HepG2 (cell line): ENCODE measurements around the gene GLTPD2. TPM values are rescaled to one million over a fixed set of nuclear protein-coding genes. Genes with fewer than 3 reads are reported as not detected.

Experiments used
- ATAC-seq: fragments of 200-7000 bp; cut with Tn5 transposase; 3 replicates; pipeline ENCODE4 v1.9.1; 2020; ENCODE audit warnings: mild to moderate bottlenecking, moderate library complexity
- BruUV-seq: library from RNA; stranded (reverse); fragments of 400-500 nt; replicated peaks from 2 replicates; lab custom pipeline; 2021; lab: Mats Ljungman, UMichigan
- CTCF ChIA-PET: fragments of 300-600 bp; formaldehyde crosslinking; extraction: SDS; loops from one replicate; lab custom pipeline; 2021; ENCODE audit warnings: low total read pairs, inconsistent platforms, low intra/inter-chr PET ratio; lab: Yijun Ruan, JAX
- POLR2A ChIA-PET: fragments of 350-600 bp; sonication (Branson Sonifier 250); formaldehyde crosslinking; loops from one replicate; lab custom pipeline; 2020; ENCODE audit warnings: antibody characterized with exemption, inconsistent platforms; lab: Yijun Ruan, JAX
- DNase-seq: peaks from one replicate; pipeline ENCODE4 v3.0.0-alpha.2; 2015; ENCODE audit warnings: low spot score
- FAIRE-seq: peaks from 3 replicates; lab custom pipeline; 2011; peaks lifted over from hg19 to GRCh38; lab: Jason Lieb, UNC
- H2AFZ ChIP-seq: one replicate; pipeline ENCODE4 v1.6.1; 2011; ENCODE audit warnings: low read length, inconsistent platforms
- H3K27ac ChIP-seq: fragments of 300-600 bp; 3 replicates; pipeline ENCODE4 v1.8.0; 2011; ENCODE audit warnings: mixed run types, mild to moderate bottlenecking, mixed read lengths, low read length, inconsistent platforms; ENCODE audit not compliant: insufficient read depth; ENCODE audit errors: extremely low read length
- H3K27me3 ChIP-seq, 2 experiments: fragments of 200-600 bp in 1 of 2; 2 replicates in 1 of 2; 3 replicates in 1 of 2; pipeline versions ENCODE4 v1.6.0 to v1.8.0; 2011; ENCODE audit warnings: low read length in 2 of 2, mild to moderate bottlenecking in 2 of 2, moderate library complexity in 2 of 2, inconsistent platforms in 1 of 2; ENCODE audit not compliant: insufficient read depth in 2 of 2, control insufficient read depth in 1 of 2
- H3K36me3 ChIP-seq, 2 experiments: fragments of 200-600 bp in 1 of 2; replicated peaks in 1 of 2; 2 replicates in 1 of 2; 3 replicates in 1 of 2; pipeline versions ENCODE4 v1.5.1 to v1.8.0; 2011; ENCODE audit warnings: low read length in 2 of 2, inconsistent platforms in 1 of 2; ENCODE audit not compliant: insufficient read depth in 2 of 2, control insufficient read depth in 1 of 2
- H3K4me1 ChIP-seq: 2 replicates; pipeline ENCODE4 v1.5.1; 2012; ENCODE audit warnings: low read length, inconsistent platforms; ENCODE audit not compliant: insufficient read depth
- H3K4me2 ChIP-seq: 2 replicates; pipeline ENCODE4 v1.6.0; 2011; ENCODE audit warnings: low read depth, low read length, inconsistent platforms
- H3K4me3 ChIP-seq, 3 experiments: fragments of 200-600 bp in 1 of 3; sonication (generic), shearing (Covaris generic) in 1 of 3; replicated peaks in 1 of 3; 2 replicates each; pipeline ENCODE4 v1.5.1; 2011 to 2016; ENCODE audit warnings: low read length in 3 of 3, inconsistent platforms in 2 of 3, low read depth in 2 of 3, mild to moderate bottlenecking in 2 of 3, control low read depth in 1 of 3, mixed read lengths in 1 of 3; ENCODE audit not compliant: insufficient read depth in 1 of 3
- H3K79me2 ChIP-seq: one replicate; pipeline ENCODE4 v1.6.1; 2011; ENCODE audit warnings: low read length, inconsistent platforms; ENCODE audit not compliant: insufficient read depth
- H3K9ac ChIP-seq: 2 replicates; pipeline ENCODE4 v1.6.0; 2011; ENCODE audit warnings: mild to moderate bottlenecking, low read depth, low read length, inconsistent platforms; ENCODE audit not compliant: insufficient read depth
- H3K9me3 ChIP-seq: 2 replicates; pipeline ENCODE4 v1.5.1; 2012; ENCODE audit warnings: mild to moderate bottlenecking, low read length
- H4K20me1 ChIP-seq: 2 replicates; pipeline ENCODE4 v1.6.0; 2011; ENCODE audit warnings: inconsistent platforms, mild to moderate bottlenecking, low read length, moderate library complexity; ENCODE audit not compliant: insufficient read depth
- ELF3 ChIP-seq: IDR thresholded peaks from 2 replicates; pipeline ENCODE4 v1.6.1; 2016; ENCODE audit warnings: missing genetic modification reagents, missing compliant biosample characterization
- GABPB1 ChIP-seq: IDR thresholded peaks from 2 replicates; pipeline ENCODE4 v1.6.1; 2016; ENCODE audit warnings: mild to moderate bottlenecking, missing genetic modification reagents, moderate library complexity, missing compliant biosample characterization
- HNRNPUL1 ChIP-seq: fragments of 200-400 bp; formaldehyde crosslinking; IDR thresholded peaks from 2 replicates; pipeline ENCODE4 v1.6.1; 2017; ENCODE audit warnings: low read depth, mild to moderate bottlenecking, low read length, moderate library complexity
- POLR2A ChIP-seq, 2 experiments: IDR thresholded peaks; 2 replicates each; pipeline ENCODE4 v1.6.1; 2011; ENCODE audit warnings: low read depth in 2 of 2, low read length in 2 of 2, mild to moderate bottlenecking in 1 of 2, moderate library complexity in 1 of 2; ENCODE audit not compliant: insufficient read depth in 1 of 2
- RBFOX2 ChIP-seq: fragments of 200-400 bp; formaldehyde crosslinking; IDR thresholded peaks from 2 replicates; pipeline ENCODE4 v1.6.1; 2017; ENCODE audit warnings: low read depth, mild to moderate bottlenecking, low read length
- SKI ChIP-seq: fragments of 450-650 bp; IDR thresholded peaks from one replicate; pipeline ENCODE4 v1.6.1; 2018; ENCODE audit warnings: mild to moderate bottlenecking; ENCODE audit not compliant: partially characterized antibody
- SP5 ChIP-seq: IDR thresholded peaks from 2 replicates; pipeline ENCODE4 v1.6.1; 2016; ENCODE audit warnings: low read depth, borderline replicate concordance
- TCF12 ChIP-seq, 2 experiments: fragments of 450-650 bp in 1 of 2; sonication (generic) in 1 of 2; formaldehyde crosslinking in 1 of 2; IDR thresholded peaks; 2 replicates each; pipeline versions ENCODE4 v1.6.1 to v1.8.0; 2017 to 2022; ENCODE audit warnings: antibody characterized with exemption in 1 of 2, mild to moderate bottlenecking in 1 of 2, missing genetic modification reagents in 1 of 2, moderate library complexity in 1 of 2
- TSC22D2 ChIP-seq: sonication (generic); formaldehyde crosslinking; IDR thresholded peaks from 2 replicates; pipeline ENCODE4 v1.5.1; 2020; ENCODE audit warnings: missing genetic modification reagents, mild to moderate bottlenecking, borderline replicate concordance
- YY1 ChIP-seq: IDR thresholded peaks from 2 replicates; pipeline ENCODE4 v1.6.1; 2011; ENCODE audit warnings: low read length, low read depth, moderate library complexity, mild to moderate bottlenecking; ENCODE audit not compliant: insufficient read depth, insufficient replicate concordance
- ZNF572 ChIP-seq: sonication (generic); formaldehyde crosslinking; IDR thresholded peaks from 2 replicates; pipeline ENCODE4 v1.5.1; 2020; ENCODE audit warnings: mild to moderate bottlenecking, missing genetic modification reagents
- ZNF777 ChIP-seq: sonication (generic); formaldehyde crosslinking; IDR thresholded peaks from 2 replicates; pipeline ENCODE4 v1.4.0; 2020; ENCODE audit warnings: missing genetic modification reagents
- ZNF878 ChIP-seq: sonication (generic); formaldehyde crosslinking; IDR thresholded peaks from 2 replicates; pipeline ENCODE4 v1.8.1; 2023; ENCODE audit warnings: mild to moderate bottlenecking, missing genetic modification reagents, moderate library complexity
- ZNF879 ChIP-seq: sonication (generic); formaldehyde crosslinking; IDR thresholded peaks from 2 replicates; pipeline ENCODE4 v1.8.1; 2023; ENCODE audit warnings: missing genetic modification reagents
- WGBS: methylation state at CpG from one replicate; pipeline ENCODE4 v1.1.6; 2017; ENCODE audit warnings: low lambda C conversion rate; 5-methylcytosine and 5-hydroxymethylcytosine counted together
- in situ Hi-C: cut with HindIII; loops from 2 replicates; pipeline ENCODE4 v1.10.0; 2017; ENCODE audit warnings: low pct_unique_long_range_greater_than_20kb; ENCODE audit not compliant: extremely low pct_ligation_motif_present
- intact Hi-C: fragments of 100-400 bp; cut with micrococcal nuclease; formaldehyde crosslinking; loops from one replicate; pipeline ENCODE4 v1.10.0; 2022; ENCODE audit not compliant: unreplicated experiment
- polyA plus RNA-seq, 8 experiments: library from polyadenylated mRNA; depleted of rRNA in 3 of 8; stranded (reverse) in 7 of 8; unstranded in 1 of 8; fragments of >200 nt; fragmentation: Illumina TruSeq in 4 of 8; extraction: Trizol in 4 of 8; gene quantifications; 2 replicates each; pipeline versions ENCODE4 v1.2.1 to v1.2.3, GENCODE V29; 2011 to 2016; ENCODE audit warnings: low read depth in 4 of 8, missing spikeins in 1 of 8, mixed read lengths in 1 of 8; ENCODE audit not compliant: insufficient read depth in 1 of 8
- total RNA-seq, 5 experiments: library from RNA; depleted of rRNA; stranded (reverse); fragments of >200 nt; fragmentation: Illumina TruSeq; extraction: Trizol; gene quantifications; 2 replicates each; pipeline ENCODE4 v1.2.3, GENCODE V29; 2016; ENCODE audit warnings: low read depth in 1 of 5
- TF ChIP-seq, protein P1 (sequence below): sonication (generic); formaldehyde crosslinking; IDR thresholded peaks from 2 replicates; pipeline ENCODE4 v1.4.0; 2020; ENCODE audit warnings: mild to moderate bottlenecking, low read depth, missing genetic modification reagents
- TF ChIP-seq, protein P2 (sequence below): sonication (generic); formaldehyde crosslinking; IDR thresholded peaks from 2 replicates; pipeline ENCODE4 v1.5.1; 2020; ENCODE audit warnings: mild to moderate bottlenecking, missing genetic modification reagents

The GLTPD2 gene
- total and polyA plus RNA-seq, 2 of the 13 experiments (the other 11 are each of a cell fraction or from before 2014, with no cell fraction given): 7.5 to 12.9 TPM

DNA sequence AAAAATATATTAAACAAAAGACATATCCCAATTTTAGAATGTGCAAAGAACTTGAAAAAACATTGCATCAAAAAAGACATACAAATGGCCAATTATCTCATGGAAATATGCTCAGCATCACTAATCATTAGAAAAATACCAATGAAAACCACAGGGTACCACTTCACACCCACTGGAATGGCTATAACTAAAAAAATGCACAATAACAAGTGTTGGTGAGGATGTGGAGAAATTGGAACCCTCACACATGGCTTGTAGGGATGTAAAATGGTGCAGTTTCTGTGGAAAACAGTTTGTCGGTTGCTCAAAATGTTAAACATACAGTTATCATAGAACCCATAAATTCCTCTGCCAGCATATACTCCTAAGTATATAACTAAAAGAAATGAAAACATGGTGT is 6.4 kb downstream of the GLTPD2 start:
- Histone ChIP-seq H3K4me3 (no peak overlapping the region), H4K20me1 (no peaks in the 10 kb centered on the region), H3K9ac (no peak overlapping the region), H3K79me2 (peaks cover 19% of the 10 kb centered on the region), H3K27me3 (no peaks in the 10 kb centered on the region; a peak in 1 of 5 replicates), H3K36me3 (peaks cover 8 to 17% of the 10 kb centered on the region in 2 experiments), H3K9me3 (no peaks in the 10 kb centered on the region), H3K27ac (peak overlapping the region; percentile 58)
- 95% methylated on average over 1 of the region's 1 CpG for WGBS
- no peak for TF ChIP-seq HNRNPUL1
- no peak for TF ChIP-seq SKI
- TF ChIP-seq TSC22D2 (CRISPR knock-in tag): no peak
- TF ChIP-seq ZNF879 (CRISPR knock-in tag): no peak
- no peak for TF ChIP-seq ZNF572 (CRISPR knock-in tag)
- TF ChIP-seq ZNF777 (CRISPR knock-in tag): no peak
- no peak for TF ChIP-seq ELF3
- TF ChIP-seq, all 625 proteins: peak for 0
- FAIRE-seq (no peak), ATAC-seq (no peak), DNase-seq (no peak)
- Histone ChIP-seq H3K4me1 (peaks cover 26% of the 10 kb centered on the region), H2AFZ (peak overlapping the region; percentile 77), H3K4me2 (peak overlapping the region; percentile 81; the same call in 1 of the 2 replicates)
- POLR2A ChIA-PET: no interaction called here
- CTCF ChIA-PET: no interaction called here
- no TSS peak for BruUV-seq
- in situ Hi-C loops (no loop called here), intact Hi-C loops (no loop called here)

DNA sequence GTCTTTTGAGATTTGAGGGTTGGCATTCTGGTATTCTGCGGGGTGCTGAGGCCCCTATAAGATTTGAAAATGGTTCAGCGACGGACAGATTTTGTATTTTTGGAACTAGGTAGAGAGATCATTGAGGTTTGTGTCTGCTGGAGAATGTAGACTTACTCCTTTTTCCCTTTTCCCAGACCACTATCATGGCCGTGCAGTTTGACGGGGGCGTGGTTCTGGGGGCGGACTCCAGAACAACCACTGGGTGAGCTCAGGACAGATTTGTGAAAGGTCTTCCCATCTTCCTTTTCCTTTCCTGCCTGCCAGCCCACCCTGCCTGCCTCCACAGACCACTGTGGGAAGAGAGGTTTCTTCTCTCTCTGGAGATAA is 7.8 kb downstream of the GLTPD2 start:
- FAIRE-seq: peak; percentile 54
- CTCF ChIA-PET: no interaction called here
- TF ChIP-seq TCF12 (IDR thresholded peaks at IDR 0.05) (no peak), TCF12 (CRISPR knock-in tag; IDR thresholded peaks at IDR 0.05) (0 out of 2 replicates have a peak, but pooled peaks have one; percentile 12), YY1 (peak; percentile 37), ZNF878 (CRISPR knock-in tag) (no peak), GABPB1 (CRISPR knock-in tag) (no peak), RBFOX2 (peak; percentile 44; the same call in 1 of the 2 replicates), SP5 (peak; percentile 28; the same call in 1 of the 2 replicates), POLR2A (IDR thresholded peaks at IDR 0.05; ENCODE audit: insufficient read depth in 1 of 2, low read depth in 2 of 2, low read length in 2 of 2) (0 out of 4 replicates have a peak, but pooled peaks of 1 of the 2 experiments have one; percentile 5)
- TF ChIP-seq, protein P1, sequence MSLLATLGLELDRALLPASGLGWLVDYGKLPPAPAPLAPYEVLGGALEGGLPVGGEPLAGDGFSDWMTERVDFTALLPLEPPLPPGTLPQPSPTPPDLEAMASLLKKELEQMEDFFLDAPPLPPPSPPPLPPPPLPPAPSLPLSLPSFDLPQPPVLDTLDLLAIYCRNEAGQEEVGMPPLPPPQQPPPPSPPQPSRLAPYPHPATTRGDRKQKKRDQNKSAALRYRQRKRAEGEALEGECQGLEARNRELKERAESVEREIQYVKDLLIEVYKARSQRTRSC: no peak
- TF ChIP-seq, protein P2, sequence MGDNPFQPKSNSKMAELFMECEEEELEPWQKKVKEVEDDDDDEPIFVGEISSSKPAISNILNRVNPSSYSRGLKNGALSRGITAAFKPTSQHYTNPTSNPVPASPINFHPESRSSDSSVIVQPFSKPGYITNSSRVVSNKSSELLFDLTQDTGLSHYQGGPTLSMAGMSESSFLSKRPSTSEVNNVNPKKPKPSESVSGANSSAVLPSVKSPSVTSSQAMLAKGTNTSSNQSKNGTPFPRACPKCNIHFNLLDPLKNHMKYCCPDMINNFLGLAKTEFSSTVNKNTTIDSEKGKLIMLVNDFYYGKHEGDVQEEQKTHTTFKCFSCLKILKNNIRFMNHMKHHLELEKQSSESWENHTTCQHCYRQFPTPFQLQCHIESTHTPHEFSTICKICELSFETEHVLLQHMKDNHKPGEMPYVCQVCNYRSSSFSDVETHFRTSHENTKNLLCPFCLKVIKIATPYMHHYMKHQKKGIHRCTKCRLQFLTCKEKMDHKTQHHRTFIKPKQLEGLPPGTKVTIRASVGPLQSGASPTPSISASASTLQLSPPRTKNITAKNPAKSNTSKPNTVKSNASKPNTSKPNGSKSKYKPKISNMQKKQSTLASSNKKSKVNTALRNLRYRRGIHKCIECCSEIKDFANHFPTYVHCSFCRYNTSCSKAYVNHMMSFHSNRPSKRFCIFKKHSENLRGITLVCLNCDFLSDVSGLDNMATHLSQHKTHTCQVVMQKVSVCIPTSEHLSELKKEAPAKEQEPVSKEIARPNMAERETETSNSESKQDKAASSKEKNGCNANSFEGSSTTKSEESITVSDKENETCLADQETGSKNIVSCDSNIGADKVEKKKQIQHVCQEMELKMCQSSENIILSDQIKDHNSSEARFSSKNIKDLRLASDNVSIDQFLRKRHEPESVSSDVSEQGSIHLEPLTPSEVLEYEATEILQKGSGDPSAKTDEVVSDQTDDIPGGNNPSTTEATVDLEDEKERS: 0 out of 2 replicates have a peak, but pooled peaks have one; percentile 0

More for the DNA sequence above, 7.8 kb downstream of the GLTPD2 start:
- DNase-seq (peak; percentile 33), ATAC-seq (peak; percentile 86)
- 0% methylated on average over 6 of the region's 7 CpGs for WGBS
- intact Hi-C loops: no loop called here
- Histone ChIP-seq H3K4me1 (peaks cover 17% of the 10 kb centered on the region), H2AFZ (peak overlapping the region; percentile 0), H3K4me2 (peak overlapping the region; percentile 81), H3K27me3 (no peaks in the 10 kb centered on the region; a peak in 1 of 5 replicates), H3K36me3 (peaks cover 8 to 17% of the 10 kb centered on the region in 2 experiments), H3K27ac (peak overlapping the region; percentile 79), H3K9me3 (no peaks in the 10 kb centered on the region), H3K79me2 (peaks cover 15% of the 10 kb centered on the region), H3K4me3 (peak overlapping the region; percentile 85 to 97 (median 86)), H3K9ac (peak overlapping the region; percentile 95), H4K20me1 (no peaks in the 10 kb centered on the region)
- in situ Hi-C loops: no loop called here
- BruUV-seq: TSS peak; percentile 78
- POLR2A ChIA-PET: interaction anchor here (0.5 to 2.1 kb wide), 18 partner anchors 9 to 228 kb away, joined by 3 to 26 read pairs (median 6); partner anchors contain the start of genes ARRB2, ENO3, KIF1C and MED11
